GM18520 (cell line): ENCODE measurements around the gene IGFBP2.

Experiments
- ATAC-seq: cut with Tn5 transposase; IDR thresholded peaks from one replicate; pipeline ENCODE4 v1.9.1; 2021; ENCODE audit not compliant: unreplicated experiment

The IGFBP2 gene

GRCh38 chr2:216700088-216700567 lies 66.9 kb downstream of the IGFBP2 start:
- no peak for ATAC-seq

GRCh38 chr2:216700781-216701180 lies 67.6 kb downstream of the IGFBP2 start:
- no peak for ATAC-seq

GRCh38 chr2:216701544-216701943 lies 68.3 kb downstream of the IGFBP2 start:
- ATAC-seq, result no peak

- no peak for ATAC-seq
Measured at GRCh38 chr2:216702756-216703155, 69.5 kb downstream of the IGFBP2 start.

- ATAC-seq, result no peak
Measured at GRCh38 chr2:216710551-216711301, 77.5 kb downstream of the IGFBP2 start.

GRCh38 chr2:216711348-216711747 lies 78.1 kb downstream of the IGFBP2 start:
- ATAC-seq, result no peak

GRCh38 chr2:216713691-216714336 lies 80.6 kb downstream of the IGFBP2 start:
- no peak for ATAC-seq
